HepG2 (cell line): ENCODE data around the gene TENM3. TPM values are rescaled to one million over a fixed set of nuclear protein-coding genes. Genes with fewer than 3 reads are reported as not detected.

ENCODE experiments used
- ATAC-seq: fragments of 200-7000 bp; cut with Tn5 transposase; 3 replicates; pipeline ENCODE4 v1.9.1; 2020; ENCODE audit warnings: mild to moderate bottlenecking, moderate library complexity
- BruUV-seq: library from RNA; stranded (reverse); fragments of 400-500 nt; replicated peaks from 2 replicates; lab custom pipeline; 2021; lab: Mats Ljungman, UMichigan
- CTCF ChIA-PET: fragments of 300-600 bp; formaldehyde crosslinking; extraction: SDS; loops from one replicate; lab custom pipeline; 2021; ENCODE audit warnings: low total read pairs, inconsistent platforms, low intra/inter-chr PET ratio; lab: Yijun Ruan, JAX
- POLR2A ChIA-PET: fragments of 350-600 bp; sonication (Branson Sonifier 250); formaldehyde crosslinking; loops from one replicate; lab custom pipeline; 2020; ENCODE audit warnings: antibody characterized with exemption, inconsistent platforms; lab: Yijun Ruan, JAX
- DNase-seq: peaks from one replicate; pipeline ENCODE4 v3.0.0-alpha.2; 2015; ENCODE audit warnings: low spot score
- FAIRE-seq: peaks from 3 replicates; lab custom pipeline; 2011; peaks lifted over from hg19 to GRCh38; lab: Jason Lieb, UNC
- H2AFZ ChIP-seq: one replicate; pipeline ENCODE4 v1.6.1; 2011; ENCODE audit warnings: low read length, inconsistent platforms
- H3K27ac ChIP-seq: fragments of 300-600 bp; 3 replicates; pipeline ENCODE4 v1.8.0; 2011; ENCODE audit warnings: mixed run types, mild to moderate bottlenecking, mixed read lengths, low read length, inconsistent platforms; ENCODE audit not compliant: insufficient read depth; ENCODE audit errors: extremely low read length
- H3K27me3 ChIP-seq, 2 experiments: fragments of 200-600 bp in 1 of 2; 2 replicates in 1 of 2; 3 replicates in 1 of 2; pipeline versions ENCODE4 v1.6.0 to v1.8.0; 2011; ENCODE audit warnings: low read length in 2 of 2, mild to moderate bottlenecking in 2 of 2, moderate library complexity in 2 of 2, inconsistent platforms in 1 of 2; ENCODE audit not compliant: insufficient read depth in 2 of 2, control insufficient read depth in 1 of 2
- H3K36me3 ChIP-seq, 2 experiments: fragments of 200-600 bp in 1 of 2; replicated peaks in 1 of 2; 2 replicates in 1 of 2; 3 replicates in 1 of 2; pipeline versions ENCODE4 v1.5.1 to v1.8.0; 2011; ENCODE audit warnings: low read length in 2 of 2, inconsistent platforms in 1 of 2; ENCODE audit not compliant: insufficient read depth in 2 of 2, control insufficient read depth in 1 of 2
- H3K4me1 ChIP-seq: 2 replicates; pipeline ENCODE4 v1.5.1; 2012; ENCODE audit warnings: low read length, inconsistent platforms; ENCODE audit not compliant: insufficient read depth
- H3K4me2 ChIP-seq: 2 replicates; pipeline ENCODE4 v1.6.0; 2011; ENCODE audit warnings: low read depth, low read length, inconsistent platforms
- H3K4me3 ChIP-seq, 3 experiments: fragments of 200-600 bp in 1 of 3; sonication (generic), shearing (Covaris generic) in 1 of 3; replicated peaks in 1 of 3; 2 replicates each; pipeline ENCODE4 v1.5.1; 2011 to 2016; ENCODE audit warnings: low read length in 3 of 3, inconsistent platforms in 2 of 3, low read depth in 2 of 3, mild to moderate bottlenecking in 2 of 3, control low read depth in 1 of 3, mixed read lengths in 1 of 3; ENCODE audit not compliant: insufficient read depth in 1 of 3
- H3K79me2 ChIP-seq: one replicate; pipeline ENCODE4 v1.6.1; 2011; ENCODE audit warnings: low read length, inconsistent platforms; ENCODE audit not compliant: insufficient read depth
- H3K9ac ChIP-seq: 2 replicates; pipeline ENCODE4 v1.6.0; 2011; ENCODE audit warnings: mild to moderate bottlenecking, low read depth, low read length, inconsistent platforms; ENCODE audit not compliant: insufficient read depth
- H3K9me3 ChIP-seq: 2 replicates; pipeline ENCODE4 v1.5.1; 2012; ENCODE audit warnings: mild to moderate bottlenecking, low read length
- H4K20me1 ChIP-seq: 2 replicates; pipeline ENCODE4 v1.6.0; 2011; ENCODE audit warnings: inconsistent platforms, mild to moderate bottlenecking, low read length, moderate library complexity; ENCODE audit not compliant: insufficient read depth
- BHLHE40 ChIP-seq: IDR thresholded peaks from 2 replicates; pipeline ENCODE4 v1.6.1; 2011; ENCODE audit warnings: low read length, improper control_type of control experiment
- CHD2 ChIP-seq: IDR thresholded peaks from 2 replicates; pipeline ENCODE4 v1.6.1; 2011; ENCODE audit warnings: low read depth, low read length, improper control_type of control experiment
- CREB1 ChIP-seq, 2 experiments: fragments of 450-650 bp in 1 of 2; IDR thresholded peaks; 2 replicates each; pipeline ENCODE4 v1.6.1; 2016 to 2017; ENCODE audit warnings: control low read depth in 1 of 2, mild to moderate bottlenecking in 1 of 2, missing compliant biosample characterization in 1 of 2, missing genetic modification characterization in 1 of 2
- JDP2 ChIP-seq: sonication (generic); formaldehyde crosslinking; IDR thresholded peaks from 2 replicates; pipeline ENCODE4 v1.8.1; 2022; ENCODE audit warnings: missing genetic modification reagents, borderline replicate concordance
- MBD4 ChIP-seq: IDR thresholded peaks from 2 replicates; pipeline ENCODE4 v1.6.1; 2012; ENCODE audit warnings: low read length, inconsistent platforms, borderline replicate concordance
- SAFB2 ChIP-seq: sonication (generic); formaldehyde crosslinking; IDR thresholded peaks from 2 replicates; pipeline ENCODE4 v1.5.1; 2020; ENCODE audit warnings: missing genetic modification reagents, low read depth, mild to moderate bottlenecking, borderline replicate concordance
- SUZ12 ChIP-seq: fragments of 150-350 bp; IDR thresholded peaks from 2 replicates; pipeline ENCODE4 v1.6.1; 2014; ENCODE audit warnings: low read depth, low read length
- ZBTB7A ChIP-seq: sonication (generic); formaldehyde crosslinking; IDR thresholded peaks from 2 replicates; pipeline ENCODE4 v1.8.0; 2022; ENCODE audit warnings: mild to moderate bottlenecking, missing genetic modification reagents
- ZNF121 ChIP-seq: sonication (generic); formaldehyde crosslinking; IDR thresholded peaks from 2 replicates; pipeline ENCODE4 v1.5.0; 2020; ENCODE audit warnings: mild to moderate bottlenecking, missing genetic modification reagents
- ZNF670 ChIP-seq: sonication (generic); formaldehyde crosslinking; IDR thresholded peaks from 2 replicates; pipeline ENCODE4 v1.8.0; 2022; ENCODE audit warnings: mild to moderate bottlenecking, missing genetic modification reagents, borderline replicate concordance
- WGBS: methylation state at CpG from one replicate; pipeline ENCODE4 v1.1.6; 2017; ENCODE audit warnings: low lambda C conversion rate; 5-methylcytosine and 5-hydroxymethylcytosine counted together
- in situ Hi-C: cut with HindIII; loops from 2 replicates; pipeline ENCODE4 v1.10.0; 2017; ENCODE audit warnings: low pct_unique_long_range_greater_than_20kb; ENCODE audit not compliant: extremely low pct_ligation_motif_present
- intact Hi-C: fragments of 100-400 bp; cut with micrococcal nuclease; formaldehyde crosslinking; loops from one replicate; pipeline ENCODE4 v1.10.0; 2022; ENCODE audit not compliant: unreplicated experiment
- polyA plus RNA-seq, 8 experiments: library from polyadenylated mRNA; depleted of rRNA in 3 of 8; stranded (reverse) in 7 of 8; unstranded in 1 of 8; fragments of >200 nt; fragmentation: Illumina TruSeq in 4 of 8; extraction: Trizol in 4 of 8; gene quantifications; 2 replicates each; pipeline versions ENCODE4 v1.2.1 to v1.2.3, GENCODE V29; 2011 to 2016; ENCODE audit warnings: low read depth in 4 of 8, missing spikeins in 1 of 8, mixed read lengths in 1 of 8; ENCODE audit not compliant: insufficient read depth in 1 of 8
- total RNA-seq, 5 experiments: library from RNA; depleted of rRNA; stranded (reverse); fragments of >200 nt; fragmentation: Illumina TruSeq; extraction: Trizol; gene quantifications; 2 replicates each; pipeline ENCODE4 v1.2.3, GENCODE V29; 2016; ENCODE audit warnings: low read depth in 1 of 5
- TF ChIP-seq, protein P1 (sequence below): sonication (generic); formaldehyde crosslinking; IDR thresholded peaks from 2 replicates; pipeline ENCODE4 v1.8.0; 2022; ENCODE audit warnings: mild to moderate bottlenecking, missing genetic modification reagents

TENM3 gene
- total and polyA plus RNA-seq, 2 of the 13 experiments (the other 11 are each of a cell fraction or from before 2014, with no cell fraction given) = 0.04 TPM; not detected in 1

DNA sequence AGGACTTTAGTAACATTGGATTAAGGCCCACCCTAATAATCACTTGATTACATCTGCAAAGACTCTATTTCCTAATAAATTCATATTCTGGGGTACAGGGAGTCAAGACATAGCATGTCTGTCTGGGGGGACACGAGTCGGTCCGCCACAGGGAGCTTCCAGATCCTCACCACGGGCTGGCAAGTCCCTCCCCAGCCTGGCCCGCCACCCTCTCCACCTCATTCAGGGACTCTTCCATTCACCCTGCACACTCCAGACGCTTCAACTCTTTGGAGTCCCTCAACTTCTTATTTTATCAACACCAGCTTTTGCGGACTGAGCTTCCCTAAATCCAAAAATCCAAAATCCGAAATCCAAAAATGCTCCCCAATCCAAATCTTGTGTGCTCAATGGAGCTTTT, 602.8 kb downstream of the TENM3 start (continued):
- TF ChIP-seq JDP2 (CRISPR knock-in tag) (no peak), ZNF121 (CRISPR knock-in tag) (no peak), ZBTB7A (CRISPR knock-in tag) (no peak)

- no peaks in the 10 kb centered on the region for H3K79me2 ChIP-seq
- POLR2A ChIA-PET = no interaction called here
- no peak overlapping the region for H3K4me2 ChIP-seq
- CTCF ChIA-PET = no interaction called here
- intact Hi-C loops = no loop called here
- H3K4me1 ChIP-seq = no peaks in the 10 kb centered on the region; the same call in 1 of the 2 replicates
- in situ Hi-C loops = no loop called here
- BruUV-seq = no TSS peak
- ATAC-seq = no peak
- H2AFZ ChIP-seq = no peak overlapping the region
- DNase-seq = no peak
- no peaks in the 10 kb centered on the region for H4K20me1 ChIP-seq
- 68% methylated on average over 26 of the region's 27 CpGs for WGBS
- H3K9ac ChIP-seq = no peak overlapping the region
- H3K27me3 ChIP-seq = peaks cover 0 to 28% of the 10 kb centered on the region in 2 experiments; a peak in 3 of 5 replicates
- TF ChIP-seq ZNF670 (CRISPR knock-in tag) (no peak), SUZ12 (no peak), MBD4 (no peak), BHLHE40 (no peak), CREB1 (IDR thresholded peaks at IDR 0.05) (no peak), CREB1 (CRISPR knock-in tag; IDR thresholded peaks at IDR 0.05) (no peak), CHD2 (no peak), SAFB2 (CRISPR knock-in tag) (no peak)
- TF ChIP-seq, protein P1, sequence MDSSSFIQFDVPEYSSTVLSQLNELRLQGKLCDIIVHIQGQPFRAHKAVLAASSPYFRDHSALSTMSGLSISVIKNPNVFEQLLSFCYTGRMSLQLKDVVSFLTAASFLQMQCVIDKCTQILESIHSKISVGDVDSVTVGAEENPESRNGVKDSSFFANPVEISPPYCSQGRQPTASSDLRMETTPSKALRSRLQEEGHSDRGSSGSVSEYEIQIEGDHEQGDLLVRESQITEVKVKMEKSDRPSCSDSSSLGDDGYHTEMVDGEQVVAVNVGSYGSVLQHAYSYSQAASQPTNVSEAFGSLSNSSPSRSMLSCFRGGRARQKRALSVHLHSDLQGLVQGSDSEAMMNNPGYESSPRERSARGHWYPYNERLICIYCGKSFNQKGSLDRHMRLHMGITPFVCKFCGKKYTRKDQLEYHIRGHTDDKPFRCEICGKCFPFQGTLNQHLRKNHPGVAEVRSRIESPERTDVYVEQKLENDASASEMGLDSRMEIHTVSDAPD (CRISPR knock-in tag) = no peak
- no peak for FAIRE-seq
- H3K9me3 ChIP-seq = peaks cover 1% of the 10 kb centered on the region; the same call in 1 of the 2 replicates
- H3K4me3 ChIP-seq = no peak overlapping the region
- H3K36me3 ChIP-seq = no peaks in the 10 kb centered on the region
- no peak overlapping the region for H3K27ac ChIP-seq
Measured at GRCh38 chr4:182847576-182848450, 604.6 kb downstream of the TENM3 start.
